GM19023 (cell line): Measurements from ENCODE around the gene REEP2.

Experiments used
- ATAC-seq: cut with Tn5 transposase; IDR thresholded peaks from one replicate; pipeline ENCODE4 v1.9.1; 2021; ENCODE audit warnings: mild to moderate bottlenecking, moderate library complexity; ENCODE audit not compliant: unreplicated experiment

The REEP2 gene

DNA sequence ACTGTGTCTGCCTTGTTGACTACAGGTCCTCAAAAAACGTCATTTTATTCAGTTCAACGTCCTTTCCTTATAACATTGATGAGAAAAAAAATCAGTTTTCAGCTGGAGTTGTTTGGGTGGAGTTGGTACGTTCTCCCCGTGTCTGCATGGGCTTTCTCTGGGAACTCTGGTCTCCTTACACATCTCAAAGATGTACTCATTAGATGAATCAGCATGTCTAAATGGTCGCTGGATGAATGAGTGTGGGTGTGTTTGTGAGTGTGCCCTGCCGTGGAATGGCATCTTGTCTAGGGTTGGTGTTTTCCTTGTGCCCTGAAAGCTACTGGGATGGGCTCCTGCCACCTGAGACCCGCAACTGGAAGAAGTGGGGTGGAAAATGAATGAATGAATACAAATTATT lies 56.5 kb downstream of the REEP2 start:
- ATAC-seq, result no peak
